CD14-positive monocyte (primary cell): ENCODE data around the gene WWOX. TPM values are rescaled to one million over a fixed set of nuclear protein-coding genes. Genes with fewer than 3 reads are reported as not detected.
A peak's percentile ranks its signal among the peaks of the same experiment; 100 is the strongest.

ENCODE experiments used
- DNase-seq, 3 donors: peaks; one replicate each; pipeline ENCODE4 v3.0.0-alpha.2; 2011 to 2022
- H2AFZ ChIP-seq: 2 replicates; pipeline ENCODE4 v1.6.0; 2012; ENCODE audit warnings: mild to moderate bottlenecking, low read depth, low read length, inconsistent platforms; ENCODE audit not compliant: insufficient read depth, poor library complexity, severe bottlenecking
- H3K27ac ChIP-seq, 2 donors: 1 replicate in 1 of 2; 2 replicates in 1 of 2; pipeline ENCODE4 v1.5.1; 2012 to 2013; ENCODE audit warnings: low read length in 2 of 2, control low read depth in 1 of 2, inconsistent platforms in 1 of 2, low read depth in 1 of 2, mild to moderate bottlenecking in 1 of 2
- H3K27me3 ChIP-seq, 2 donors: one replicate each; pipeline versions ENCODE4 v1.6.0 to v1.6.1; 2011 to 2013; ENCODE audit warnings: low read length in 2 of 2; ENCODE audit not compliant: control insufficient read depth in 2 of 2, insufficient read depth in 2 of 2
- H3K36me3 ChIP-seq, 2 donors: replicated peaks in 1 of 2; 1 replicate in 1 of 2; 2 replicates in 1 of 2; pipeline versions ENCODE4 v1.5.1 to v1.6.1; 2012 to 2013; ENCODE audit warnings: low read length in 2 of 2, control low read depth in 1 of 2, inconsistent platforms in 1 of 2, mild to moderate bottlenecking in 1 of 2; ENCODE audit not compliant: insufficient read depth in 2 of 2, control insufficient read depth in 1 of 2
- H3K4me1 ChIP-seq, 2 donors: 1 replicate in 1 of 2; 2 replicates in 1 of 2; pipeline versions ENCODE4 v1.5.1 to v1.6.1; 2012 to 2013; ENCODE audit warnings: low read length in 2 of 2, control low read depth in 1 of 2, inconsistent platforms in 1 of 2, mild to moderate bottlenecking in 1 of 2, moderate library complexity in 1 of 2; ENCODE audit not compliant: insufficient read depth in 2 of 2, control insufficient read depth in 1 of 2
- H3K4me2 ChIP-seq: replicated peaks from 2 replicates; pipeline ENCODE3; 2012; ENCODE audit warnings: low read length, moderate library complexity, mild to moderate bottlenecking; ENCODE audit not compliant: poor library complexity, severe bottlenecking; ENCODE audit errors: extremely low read depth
- H3K4me3 ChIP-seq, 3 experiments: fragments of 200-600 bp in 1 of 3; sonication (generic) in 1 of 3; replicated peaks in 1 of 3; 1 replicate in 2 of 3; 2 replicates in 1 of 3; pipeline ENCODE4 v1.5.1; 2011 to 2013; ENCODE audit warnings: low read length in 3 of 3, mild to moderate bottlenecking in 3 of 3, control low read depth in 2 of 3, low read depth in 2 of 3, inconsistent platforms in 1 of 3, moderate library complexity in 1 of 3
- H3K79me2 ChIP-seq: 2 replicates; pipeline ENCODE4 v1.6.0; 2012; ENCODE audit warnings: mild to moderate bottlenecking, control low read depth, inconsistent platforms, low read length, moderate library complexity; ENCODE audit not compliant: insufficient read depth
- H3K9ac ChIP-seq: 2 replicates; pipeline ENCODE4 v1.6.0; 2017; ENCODE audit warnings: low read length, mild to moderate bottlenecking; ENCODE audit not compliant: insufficient read depth, poor library complexity, severe bottlenecking
- H3K9me3 ChIP-seq, 2 donors: replicated peaks in 1 of 2; 1 replicate in 1 of 2; 2 replicates in 1 of 2; pipeline versions ENCODE4 v1.5.1 to v1.6.1; 2012 to 2013; ENCODE audit warnings: low read length in 2 of 2, control low read depth in 1 of 2; ENCODE audit not compliant: control insufficient read depth in 1 of 2, insufficient read depth in 1 of 2
- H4K20me1 ChIP-seq: 2 replicates; pipeline ENCODE4 v1.6.0; 2012; ENCODE audit warnings: mild to moderate bottlenecking, low read length, control low read depth, moderate library complexity; ENCODE audit not compliant: insufficient read depth
- H3K27ac Mint-ChIP-seq, 7 donors: one replicate each; pipeline ENCODE4 v1.8.0; 2020; ENCODE audit warnings: mild to moderate bottlenecking in 7 of 7, mixed read lengths in 7 of 7, moderate library complexity in 6 of 7, inconsistent platforms in 2 of 7
- H3K27me3 Mint-ChIP-seq, 3 donors: one replicate each; pipeline ENCODE4 v1.8.0; 2021 to 2022; ENCODE audit warnings: low read depth in 3 of 3, mild to moderate bottlenecking in 3 of 3, mixed read lengths in 3 of 3, moderate library complexity in 3 of 3, inconsistent platforms in 1 of 3
- H3K36me3 Mint-ChIP-seq, 2 donors: one replicate each; pipeline ENCODE4 v1.8.0; 2020; ENCODE audit warnings: mixed read lengths in 2 of 2, inconsistent platforms in 1 of 2, mild to moderate bottlenecking in 1 of 2
- H3K4me1 Mint-ChIP-seq: one replicate; pipeline ENCODE4 v1.8.0; 2020; ENCODE audit warnings: mild to moderate bottlenecking, mixed read lengths
- H3K4me3 Mint-ChIP-seq, 2 donors: one replicate each; pipeline ENCODE4 v1.8.0; 2020; ENCODE audit warnings: mild to moderate bottlenecking in 2 of 2, mixed read lengths in 2 of 2, moderate library complexity in 1 of 2
- H3K9me3 Mint-ChIP-seq, 7 donors: one replicate each; pipeline ENCODE4 v1.8.0; 2020 to 2022; ENCODE audit warnings: mixed read lengths in 7 of 7, mild to moderate bottlenecking in 6 of 7, moderate library complexity in 6 of 7, inconsistent platforms in 2 of 7
- WGBS: methylation state at CpG from one replicate; pipeline ENCODE4 v1.1.5; 2013; ENCODE audit warnings: missing lambda C conversion rate; ENCODE audit not compliant: insufficient coverage; 5-methylcytosine and 5-hydroxymethylcytosine counted together
- intact Hi-C, 2 donors: fragments of 100-400 bp; cut with micrococcal nuclease; formaldehyde crosslinking; loops; one replicate each; pipeline versions ENCODE4 v1.15.0 to v1.15.1; 2023
- polyA plus RNA-seq, 3 donors: library from polyadenylated mRNA; depleted of rRNA in 1 of 3; unstranded in 2 of 3; stranded (reverse) in 1 of 3; fragments of 300-500 nt in 2 of 3; fragments of >200 nt in 1 of 3; fragmentation: Illumina TruSeq in 2 of 3; gene quantifications; 1 replicate in 2 of 3; 2 replicates in 1 of 3; pipeline ENCODE4 v1.2.3, GENCODE V29; 2012 to 2021
- TF ChIP-seq, protein P1 (sequence below): fragments of 200-600 bp; IDR thresholded peaks from one replicate; pipeline ENCODE4 v1.8.0; 2022; ENCODE audit warnings: antibody characterized with exemption, mild to moderate bottlenecking

Gene WWOX
- polyA plus RNA-seq, 3 donors, result 4.0 to 7.0 (median 6.3) TPM

DNA sequence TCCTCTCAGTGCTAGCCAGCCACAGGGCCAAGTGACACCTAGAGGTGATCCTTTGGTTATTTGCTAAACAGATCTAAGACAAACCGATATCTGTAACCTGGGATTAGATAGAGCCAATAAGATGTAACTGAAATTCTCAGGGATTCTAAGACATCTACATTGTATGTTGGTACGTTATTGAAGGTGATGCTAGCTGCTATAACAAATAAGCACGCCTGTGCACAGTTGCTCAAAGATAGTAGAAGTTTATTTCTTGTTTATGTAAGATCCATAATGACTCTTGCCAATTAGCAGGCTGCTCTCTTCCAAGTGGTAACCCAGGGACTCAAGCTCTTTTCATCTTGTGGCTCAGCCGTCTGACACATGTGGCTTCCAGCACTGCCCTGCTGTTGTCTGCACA lies 370.3 kb downstream of the WWOX start:
- Mint-ChIP-seq H3K4me3 (no peak overlapping the region), H3K27ac (no peak overlapping the region), H3K4me1 (no peaks in the 10 kb centered on the region), H3K27me3 (peaks cover 0 to 2% (median 0%) of the 10 kb centered on the region in 3 donors), H3K36me3 (no peaks in the 10 kb centered on the region), H3K9me3 (peaks cover under 1 to 8% (median 5%) of the 10 kb centered on the region in 7 donors)
- Histone ChIP-seq H4K20me1 (no peaks in the 10 kb centered on the region), H3K9ac (no peak overlapping the region), H3K79me2 (no peaks in the 10 kb centered on the region), H3K36me3 (no peaks in the 10 kb centered on the region), H3K4me3 (no peak overlapping the region), H2AFZ (no peak overlapping the region), H3K9me3 (peaks cover 0 to 2% of the 10 kb centered on the region in 2 donors), H3K27me3 (no peaks in the 10 kb centered on the region), H3K27ac (no peak overlapping the region), H3K4me2 (no peak overlapping the region), H3K4me1 (no peaks in the 10 kb centered on the region)
- 100% methylated on average over 2 of the region's 4 CpGs for WGBS
- intact Hi-C loops, result no loop called here
- TF ChIP-seq, protein P1, sequence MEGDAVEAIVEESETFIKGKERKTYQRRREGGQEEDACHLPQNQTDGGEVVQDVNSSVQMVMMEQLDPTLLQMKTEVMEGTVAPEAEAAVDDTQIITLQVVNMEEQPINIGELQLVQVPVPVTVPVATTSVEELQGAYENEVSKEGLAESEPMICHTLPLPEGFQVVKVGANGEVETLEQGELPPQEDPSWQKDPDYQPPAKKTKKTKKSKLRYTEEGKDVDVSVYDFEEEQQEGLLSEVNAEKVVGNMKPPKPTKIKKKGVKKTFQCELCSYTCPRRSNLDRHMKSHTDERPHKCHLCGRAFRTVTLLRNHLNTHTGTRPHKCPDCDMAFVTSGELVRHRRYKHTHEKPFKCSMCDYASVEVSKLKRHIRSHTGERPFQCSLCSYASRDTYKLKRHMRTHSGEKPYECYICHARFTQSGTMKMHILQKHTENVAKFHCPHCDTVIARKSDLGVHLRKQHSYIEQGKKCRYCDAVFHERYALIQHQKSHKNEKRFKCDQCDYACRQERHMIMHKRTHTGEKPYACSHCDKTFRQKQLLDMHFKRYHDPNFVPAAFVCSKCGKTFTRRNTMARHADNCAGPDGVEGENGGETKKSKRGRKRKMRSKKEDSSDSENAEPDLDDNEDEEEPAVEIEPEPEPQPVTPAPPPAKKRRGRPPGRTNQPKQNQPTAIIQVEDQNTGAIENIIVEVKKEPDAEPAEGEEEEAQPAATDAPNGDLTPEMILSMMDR, result no peak
- no peak for DNase-seq

DNA sequence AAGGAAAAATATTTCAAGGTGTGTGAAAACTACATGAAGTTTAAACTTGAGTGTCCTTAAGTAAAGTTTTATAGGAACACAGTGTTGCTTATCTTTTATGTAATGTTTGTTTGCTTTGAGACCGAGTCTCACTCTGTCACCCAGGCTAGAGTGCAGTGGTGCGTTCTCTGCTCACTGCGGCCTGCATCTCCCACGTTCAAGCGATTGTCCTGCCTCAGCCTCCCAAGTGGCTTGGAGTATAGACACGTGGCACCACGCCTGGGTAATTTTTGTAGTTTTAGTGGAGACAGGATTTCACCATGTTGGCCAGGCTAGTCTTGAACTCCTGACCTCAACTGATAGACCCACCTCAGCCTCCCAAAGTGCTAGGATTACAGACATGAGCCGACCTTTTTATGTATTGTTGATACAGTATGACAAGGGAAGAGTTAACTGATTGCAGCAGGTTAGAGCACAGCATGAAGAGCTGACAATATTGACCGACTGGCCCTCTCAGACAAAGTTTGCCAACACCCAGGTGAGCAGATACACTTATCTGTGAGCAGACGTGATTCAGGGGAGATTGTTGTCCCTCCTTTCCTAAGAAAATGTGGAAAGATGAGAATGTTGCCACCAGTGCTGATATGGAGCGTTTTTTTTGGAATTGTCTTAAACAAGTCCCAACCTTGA lies 373.7 kb downstream of the WWOX start:
- Histone ChIP-seq H3K79me2 (no peaks in the 10 kb centered on the region), H3K4me1 (no peaks in the 10 kb centered on the region), H4K20me1 (no peaks in the 10 kb centered on the region), H3K9ac (no peak overlapping the region), H2AFZ (no peak overlapping the region), H3K9me3 (no peaks in the 10 kb centered on the region), H3K36me3 (no peaks in the 10 kb centered on the region), H3K4me2 (no peak overlapping the region), H3K27ac (no peak overlapping the region), H3K4me3 (no peak overlapping the region), H3K27me3 (no peaks in the 10 kb centered on the region)
- intact Hi-C loops, result no loop called here
- Mint-ChIP-seq H3K4me3 (no peak overlapping the region), H3K27me3 (peaks cover 0 to 2% (median 0%) of the 10 kb centered on the region in 3 donors), H3K4me1 (no peaks in the 10 kb centered on the region), H3K36me3 (no peaks in the 10 kb centered on the region), H3K27ac (peak overlapping the region in 1 of 7 donors; percentile 20), H3K9me3 (peaks cover 0 to 4% (median 0%) of the 10 kb centered on the region in 7 donors)
- 100% methylated on average over 5 of the region's 11 CpGs for WGBS
- no peak for DNase-seq
- TF ChIP-seq, protein P1, result no peak
